ENCODE measurements around the gene SPINK9. TPM values are rescaled to one million over a fixed set of nuclear protein-coding genes. Genes with fewer than 3 reads are reported as not detected.

Gene SPINK9
- total RNA-seq, 1 donor from 2014 or later, result not detected

DNA sequence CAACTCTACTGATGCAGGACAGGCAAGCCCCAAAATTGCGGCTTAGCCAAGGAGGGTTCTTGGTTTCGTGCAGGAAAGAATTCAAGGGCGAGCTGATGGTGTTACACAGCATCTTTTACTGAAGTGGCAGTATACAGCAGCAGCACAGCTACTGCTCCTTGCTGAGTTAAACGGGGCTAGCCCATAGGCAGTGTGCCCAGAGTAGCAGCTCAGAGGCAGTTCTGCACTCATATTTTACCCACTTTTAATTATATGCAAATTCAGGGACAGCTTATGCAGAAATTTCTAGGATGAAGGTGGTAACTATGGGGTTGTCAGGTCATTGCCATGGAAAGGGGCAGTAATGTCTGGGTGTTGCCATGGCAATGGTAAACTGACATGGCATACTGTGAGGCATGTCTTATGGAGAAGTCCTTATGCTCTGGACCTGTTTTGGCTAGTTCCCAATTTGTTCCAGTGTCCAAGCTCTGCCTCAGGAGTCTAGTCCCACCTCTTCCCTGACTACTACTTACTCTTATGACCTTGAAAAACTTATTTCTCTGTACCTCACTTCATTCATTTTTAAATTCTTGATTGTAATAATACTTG lies 2.0 kb upstream of the SPINK9 start:
- Mint-ChIP-seq H3K9me3 (ENCODE audit: unreplicated experiment) (peaks cover 5% of the 10 kb centered on the region), H3K27ac (ENCODE audit: unreplicated experiment) (no peak overlapping the region), H3K4me1 (ENCODE audit: low read depth, unreplicated experiment) (no peaks in the 10 kb centered on the region), H3K4me3 (ENCODE audit: unreplicated experiment) (no peak overlapping the region), H3K27me3 (ENCODE audit: low read depth, unreplicated experiment) (no peaks in the 10 kb centered on the region), H3K36me3 (ENCODE audit: low read depth, unreplicated experiment) (no peaks in the 10 kb centered on the region)
- Histone ChIP-seq H3K27ac (ENCODE audit: low read depth, low read length) (no peak overlapping the region), H3K4me2 (ENCODE audit: low read length) (no peak overlapping the region), H3K9ac (ENCODE audit: low read length) (no peak overlapping the region), H3K27me3 (ENCODE audit: insufficient read depth, low read length) (no peaks in the 10 kb centered on the region), H3K4me3 (ENCODE audit: insufficient read depth, low read depth, low read length) (no peak overlapping the region), H3K36me3 (ENCODE audit: insufficient read depth, low read length) (no peaks in the 10 kb centered on the region), H4K20me1 (ENCODE audit: insufficient read depth, low read length) (no peaks in the 10 kb centered on the region), H3K79me2 (ENCODE audit: insufficient read depth, low read length) (no peaks in the 10 kb centered on the region), H3K9me3 (ENCODE audit: insufficient read depth, low read depth, low read length) (no peaks in the 10 kb centered on the region), H3K4me1 (ENCODE audit: insufficient read depth, low read length) (no peaks in the 10 kb centered on the region), H2AFZ (ENCODE audit: low read depth, low read length) (no peak overlapping the region)
- DNase-seq (ENCODE audit: low read depth), result no peak
- FAIRE-seq, result no peak
- no peak for TF ChIP-seq EZH2 (IDR thresholded peaks at IDR 0.05; ENCODE audit: insufficient read depth, low read length)
- TF ChIP-seq, protein P1, sequence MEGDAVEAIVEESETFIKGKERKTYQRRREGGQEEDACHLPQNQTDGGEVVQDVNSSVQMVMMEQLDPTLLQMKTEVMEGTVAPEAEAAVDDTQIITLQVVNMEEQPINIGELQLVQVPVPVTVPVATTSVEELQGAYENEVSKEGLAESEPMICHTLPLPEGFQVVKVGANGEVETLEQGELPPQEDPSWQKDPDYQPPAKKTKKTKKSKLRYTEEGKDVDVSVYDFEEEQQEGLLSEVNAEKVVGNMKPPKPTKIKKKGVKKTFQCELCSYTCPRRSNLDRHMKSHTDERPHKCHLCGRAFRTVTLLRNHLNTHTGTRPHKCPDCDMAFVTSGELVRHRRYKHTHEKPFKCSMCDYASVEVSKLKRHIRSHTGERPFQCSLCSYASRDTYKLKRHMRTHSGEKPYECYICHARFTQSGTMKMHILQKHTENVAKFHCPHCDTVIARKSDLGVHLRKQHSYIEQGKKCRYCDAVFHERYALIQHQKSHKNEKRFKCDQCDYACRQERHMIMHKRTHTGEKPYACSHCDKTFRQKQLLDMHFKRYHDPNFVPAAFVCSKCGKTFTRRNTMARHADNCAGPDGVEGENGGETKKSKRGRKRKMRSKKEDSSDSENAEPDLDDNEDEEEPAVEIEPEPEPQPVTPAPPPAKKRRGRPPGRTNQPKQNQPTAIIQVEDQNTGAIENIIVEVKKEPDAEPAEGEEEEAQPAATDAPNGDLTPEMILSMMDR (IDR thresholded peaks at IDR 0.05; ENCODE audit: insufficient read depth, low read depth, low read length), result no peak

DNA sequence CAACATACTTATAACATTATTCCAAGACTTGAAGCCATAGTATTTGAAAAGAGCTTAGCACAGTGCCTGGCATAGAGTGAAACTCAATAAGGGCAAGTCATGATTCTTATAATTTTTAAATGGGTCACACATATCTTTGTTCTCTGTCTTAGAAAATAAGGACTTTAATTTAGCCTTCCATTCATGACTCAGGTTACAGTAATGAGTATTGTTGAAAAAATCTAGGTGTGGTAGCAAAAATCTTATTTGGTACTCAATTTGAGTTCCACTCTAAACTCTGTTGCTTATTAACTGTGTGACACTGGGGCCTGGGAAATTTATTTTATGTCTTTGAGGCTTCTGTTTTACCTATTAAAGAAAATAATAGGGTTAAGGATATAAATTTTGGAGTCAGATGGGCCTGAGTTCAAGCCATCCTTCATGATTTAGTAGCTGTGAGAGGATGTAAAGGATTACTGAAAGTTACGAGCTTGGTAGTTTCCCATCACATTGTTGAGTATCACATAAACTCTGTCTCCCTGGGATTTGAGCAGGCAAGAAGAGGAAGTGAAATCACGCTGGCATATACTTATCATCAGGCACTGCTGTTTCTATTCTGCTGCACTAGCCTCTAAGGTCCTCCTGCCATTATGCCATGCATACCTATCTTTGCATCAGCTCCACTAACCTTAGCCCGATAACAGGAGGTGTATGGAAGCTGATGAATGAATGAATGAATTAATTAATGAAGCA lies 1.5 kb downstream of the SPINK9 start:
- H3K27me3 Mint-ChIP-seq (ENCODE audit: low read depth, unreplicated experiment), result no peaks in the 10 kb centered on the region
- H3K27ac ChIP-seq (ENCODE audit: low read depth, low read length), result no peak overlapping the region

More for the DNA sequence above, 1.5 kb downstream of the SPINK9 start:
- no peaks in the 10 kb centered on the region for H3K4me1 Mint-ChIP-seq (ENCODE audit: low read depth, unreplicated experiment)
- Histone ChIP-seq H3K79me2 (ENCODE audit: insufficient read depth, low read length) (no peaks in the 10 kb centered on the region), H3K9ac (ENCODE audit: low read length) (no peak overlapping the region), H3K27me3 (ENCODE audit: insufficient read depth, low read length) (no peaks in the 10 kb centered on the region), H3K4me3 (ENCODE audit: insufficient read depth, low read depth, low read length) (no peak overlapping the region), H3K9me3 (ENCODE audit: insufficient read depth, low read depth, low read length) (no peaks in the 10 kb centered on the region), H3K4me1 (ENCODE audit: insufficient read depth, low read length) (no peaks in the 10 kb centered on the region), H3K4me2 (ENCODE audit: low read length) (no peak overlapping the region), H3K36me3 (ENCODE audit: insufficient read depth, low read length) (no peaks in the 10 kb centered on the region), H2AFZ (ENCODE audit: low read depth, low read length) (no peak overlapping the region), H4K20me1 (ENCODE audit: insufficient read depth, low read length) (no peaks in the 10 kb centered on the region)
- DNase-seq (ENCODE audit: low read depth) (no peak), FAIRE-seq (no peak)
- no peaks in the 10 kb centered on the region for H3K9me3 Mint-ChIP-seq (ENCODE audit: unreplicated experiment)
- no peak for TF ChIP-seq EZH2 (IDR thresholded peaks at IDR 0.05; ENCODE audit: insufficient read depth, low read length)
- TF ChIP-seq, protein P1 (IDR thresholded peaks at IDR 0.05; ENCODE audit: insufficient read depth, low read depth, low read length), result no peak
- H3K4me3 Mint-ChIP-seq (ENCODE audit: unreplicated experiment), result no peak overlapping the region
- no peak overlapping the region for H3K27ac Mint-ChIP-seq (ENCODE audit: unreplicated experiment)
- H3K36me3 Mint-ChIP-seq (ENCODE audit: low read depth, unreplicated experiment), result no peaks in the 10 kb centered on the region
